VCaP (cell line): ENCODE results near the gene BRD7.

ENCODE experiments used
- H3K27ac ChIP-seq: fragments of 450-650 bp; 2 replicates; pipeline ENCODE4 v1.5.1; 2017
- TF ChIP-seq, protein P1 (sequence below): fragments of 450-650 bp; conservative IDR thresholded peaks from 2 replicates; pipeline ENCODE4 v1.5.1; 2017; ENCODE audit warnings: mild to moderate bottlenecking, moderate library complexity

Gene BRD7

DNA sequence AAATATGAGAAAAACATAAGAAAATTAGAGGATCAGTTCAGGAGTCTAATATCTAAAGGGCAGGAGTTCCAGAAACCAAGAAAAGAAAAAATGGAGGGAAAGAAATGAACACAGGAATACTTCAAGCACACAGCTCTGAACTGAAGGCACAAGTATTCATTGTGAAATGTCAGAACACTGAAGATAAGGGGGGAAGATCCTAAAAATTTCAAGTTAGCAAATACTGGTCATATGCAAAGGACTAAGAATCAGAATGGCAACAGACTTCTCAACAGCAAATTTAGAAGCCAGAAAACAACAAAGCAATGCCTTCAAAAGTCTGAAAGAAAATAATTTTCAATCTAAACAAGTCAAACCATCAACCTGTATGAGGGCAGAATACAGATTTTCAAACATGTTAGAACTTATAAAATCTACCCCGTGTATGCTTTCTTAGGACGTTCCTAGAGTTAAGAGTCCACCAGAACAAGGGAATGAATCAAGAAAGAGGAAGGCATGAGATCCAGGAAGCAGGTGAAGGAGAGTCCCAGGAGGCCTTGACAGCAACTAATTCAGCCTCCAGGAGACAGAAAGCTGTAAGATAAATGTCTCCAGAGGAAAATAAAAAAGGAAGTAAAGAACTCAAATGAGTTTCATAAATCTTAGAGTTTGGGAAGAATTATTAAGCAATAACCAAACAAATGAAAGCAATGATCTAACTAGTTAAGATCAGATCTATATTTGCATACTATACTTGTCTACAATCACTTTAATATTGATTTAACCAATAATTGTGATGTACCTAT is 2.8 kb downstream of the BRD7 start:
- TF ChIP-seq, protein P1, sequence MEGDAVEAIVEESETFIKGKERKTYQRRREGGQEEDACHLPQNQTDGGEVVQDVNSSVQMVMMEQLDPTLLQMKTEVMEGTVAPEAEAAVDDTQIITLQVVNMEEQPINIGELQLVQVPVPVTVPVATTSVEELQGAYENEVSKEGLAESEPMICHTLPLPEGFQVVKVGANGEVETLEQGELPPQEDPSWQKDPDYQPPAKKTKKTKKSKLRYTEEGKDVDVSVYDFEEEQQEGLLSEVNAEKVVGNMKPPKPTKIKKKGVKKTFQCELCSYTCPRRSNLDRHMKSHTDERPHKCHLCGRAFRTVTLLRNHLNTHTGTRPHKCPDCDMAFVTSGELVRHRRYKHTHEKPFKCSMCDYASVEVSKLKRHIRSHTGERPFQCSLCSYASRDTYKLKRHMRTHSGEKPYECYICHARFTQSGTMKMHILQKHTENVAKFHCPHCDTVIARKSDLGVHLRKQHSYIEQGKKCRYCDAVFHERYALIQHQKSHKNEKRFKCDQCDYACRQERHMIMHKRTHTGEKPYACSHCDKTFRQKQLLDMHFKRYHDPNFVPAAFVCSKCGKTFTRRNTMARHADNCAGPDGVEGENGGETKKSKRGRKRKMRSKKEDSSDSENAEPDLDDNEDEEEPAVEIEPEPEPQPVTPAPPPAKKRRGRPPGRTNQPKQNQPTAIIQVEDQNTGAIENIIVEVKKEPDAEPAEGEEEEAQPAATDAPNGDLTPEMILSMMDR, result no peak

DNA sequence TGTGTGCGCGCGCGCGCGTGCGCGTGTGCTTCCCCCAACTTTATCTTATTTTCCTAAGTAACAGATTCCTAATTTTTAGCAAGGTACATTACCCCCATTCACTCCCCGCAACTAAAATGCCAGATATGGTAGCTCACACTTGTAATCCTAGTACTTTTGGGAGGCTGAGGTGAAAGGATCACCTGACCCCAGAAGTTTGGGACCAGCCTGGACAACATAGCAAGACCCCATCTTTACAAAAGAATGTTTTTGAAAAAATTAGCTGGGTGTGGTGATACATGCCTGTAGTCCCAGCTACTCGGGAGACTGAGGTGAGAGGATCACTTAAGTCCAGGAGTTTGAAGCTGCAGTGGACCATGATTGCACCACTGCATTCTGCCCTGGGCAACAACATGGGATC is 5.1 kb downstream of the BRD7 start:
- TF ChIP-seq, protein P1, result no peak

More for the DNA sequence above, 2.8 kb downstream of the BRD7 start:
- no peak overlapping the region for H3K27ac ChIP-seq

DNA sequence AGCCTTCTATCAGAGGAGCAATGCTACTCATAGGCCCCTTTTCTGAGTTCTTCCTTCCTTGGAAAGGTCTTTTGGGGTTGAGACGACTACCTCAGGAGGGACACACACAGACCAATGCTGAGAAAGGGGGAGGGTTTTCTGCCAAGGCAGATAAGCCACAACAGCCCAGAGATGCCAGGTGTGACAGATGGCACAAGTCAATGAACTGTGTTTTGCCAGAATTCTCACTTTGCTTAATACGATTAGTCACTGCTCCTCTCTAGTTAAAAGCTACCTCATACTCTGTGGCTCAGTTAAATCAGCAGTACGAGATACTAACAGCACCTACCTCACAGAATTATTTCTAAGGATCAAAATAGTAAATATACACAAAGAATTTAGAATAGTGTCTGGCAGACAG is 8.0 kb downstream of the BRD7 start:
- H3K27ac ChIP-seq, result no peak overlapping the region
- TF ChIP-seq, protein P1, result no peak

More for the DNA sequence above, 5.1 kb downstream of the BRD7 start:
- H3K27ac ChIP-seq, result no peak overlapping the region

DNA sequence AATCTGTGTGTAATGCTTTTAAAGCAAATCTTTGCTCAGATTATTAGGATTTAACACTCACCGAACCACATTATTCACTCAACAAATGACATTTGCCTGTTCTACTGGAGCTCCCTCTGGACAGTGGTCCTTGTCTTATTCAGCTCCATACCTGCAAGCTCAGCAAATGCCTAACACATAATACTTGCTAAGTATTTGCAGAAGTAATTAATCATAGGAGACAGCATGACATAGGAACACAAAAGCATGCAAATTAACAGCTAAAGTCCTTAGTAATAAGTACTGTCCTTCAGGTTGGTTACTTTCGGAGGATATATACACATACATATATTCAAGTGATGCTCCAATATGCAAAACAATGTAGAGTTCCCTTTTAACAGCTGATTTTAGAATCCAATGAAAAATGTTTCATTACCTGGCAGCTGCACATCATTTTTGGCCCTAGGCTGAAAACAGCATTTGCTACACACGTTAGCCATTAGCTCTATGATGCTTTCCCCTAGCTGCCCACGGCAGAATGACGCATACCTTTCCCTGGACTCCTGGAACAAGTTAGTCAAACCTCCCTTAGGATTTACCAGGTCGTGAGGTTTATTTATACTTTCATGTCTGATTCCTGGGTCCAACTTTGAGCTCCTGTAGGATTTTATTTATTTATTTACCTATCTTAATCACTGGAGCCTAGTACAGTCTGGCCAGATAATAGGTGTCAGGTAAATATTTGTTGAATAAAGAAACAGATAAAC is 8.6 kb downstream of the BRD7 start:
- H3K27ac ChIP-seq, result no peak overlapping the region
- TF ChIP-seq, protein P1, result no peak

DNA sequence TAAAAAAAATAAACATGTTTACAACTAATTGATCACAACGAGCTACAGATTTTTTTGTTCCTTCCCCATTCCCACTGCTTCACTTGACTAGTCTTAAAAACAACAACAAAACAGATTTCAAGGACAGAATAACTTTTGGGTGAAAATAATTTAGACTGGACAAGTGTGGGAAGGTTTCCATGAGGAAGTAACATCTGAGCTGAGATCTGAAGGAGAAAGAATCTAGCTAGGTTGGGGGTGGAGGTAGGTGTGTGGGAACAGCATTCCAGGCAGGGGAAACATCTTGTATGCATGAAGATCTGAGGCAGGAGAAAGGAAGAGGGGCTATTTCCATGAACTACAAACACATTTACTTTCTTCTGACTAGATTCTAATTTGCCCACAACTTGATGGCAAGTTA is 9.2 kb downstream of the BRD7 start:
- no peak overlapping the region for H3K27ac ChIP-seq
- TF ChIP-seq, protein P1, result no peak

DNA sequence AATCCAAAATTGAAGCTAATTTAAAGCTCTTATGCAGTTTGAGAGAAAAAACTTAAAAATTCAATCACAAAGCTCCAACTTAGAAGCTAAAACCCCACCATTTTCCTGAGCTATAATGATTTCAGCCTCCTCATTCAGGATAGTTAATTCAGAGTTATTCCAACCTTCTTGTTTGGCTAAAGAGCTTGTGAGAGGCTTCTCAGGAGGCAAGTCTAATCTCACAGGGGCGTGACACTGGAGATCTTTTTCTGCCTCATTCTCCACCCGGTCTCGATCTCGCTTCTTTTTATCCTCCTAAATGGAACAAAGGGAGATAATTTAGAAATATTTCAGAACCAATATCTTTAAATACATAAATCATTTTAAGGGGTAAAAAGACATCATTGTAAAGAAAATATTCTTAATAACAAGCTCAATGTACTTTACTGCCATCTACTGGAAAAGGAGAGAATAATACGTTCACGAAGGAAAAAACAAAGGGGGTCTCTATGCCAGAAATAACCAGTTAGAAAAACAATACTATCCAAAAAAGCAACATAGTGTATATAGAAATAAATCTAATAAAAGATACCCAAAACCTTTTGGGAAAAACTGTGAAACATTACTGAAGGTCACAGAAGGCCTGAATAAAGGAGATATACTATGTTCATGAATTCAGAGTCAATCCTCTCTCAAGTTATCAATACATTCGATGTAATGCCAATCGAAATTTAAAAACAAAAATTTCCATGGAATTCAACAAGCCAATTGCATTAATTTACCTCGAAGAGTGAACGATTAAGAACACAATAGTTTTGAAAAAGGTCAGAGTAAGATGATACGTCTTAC is 13.9 kb downstream of the BRD7 start:
- TF ChIP-seq, protein P1, result peak; percentile 73
- H3K27ac ChIP-seq, result no peak overlapping the region

DNA sequence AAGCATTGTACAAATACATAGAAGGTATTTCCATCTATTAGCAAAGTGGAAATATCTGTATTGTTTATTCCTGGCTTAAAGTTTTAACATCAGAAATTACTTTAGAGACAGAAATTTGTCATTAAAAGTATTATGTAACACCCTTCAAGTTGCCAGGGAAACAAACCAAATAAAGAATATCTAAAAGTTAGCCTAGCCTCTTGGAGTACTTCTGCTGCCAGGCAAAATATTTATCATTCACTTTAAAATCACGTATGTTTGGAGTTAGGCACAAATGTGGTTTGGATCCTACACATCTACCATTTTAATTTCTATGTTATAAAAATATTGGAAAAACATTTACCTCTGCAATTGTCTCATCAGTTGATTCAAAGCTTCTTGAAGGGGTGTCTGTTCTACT is 14.7 kb downstream of the BRD7 start:
- H3K27ac ChIP-seq, result no peak overlapping the region
- TF ChIP-seq, protein P1, result no peak
